ENCODE measurements around the gene BEND3.
"Not testable (repeated sequence)": the region's sequence is repeated elsewhere in the genome, so short reads cannot be mapped to it uniquely, and the experiment has no call there.

BEND3 gene

DNA sequence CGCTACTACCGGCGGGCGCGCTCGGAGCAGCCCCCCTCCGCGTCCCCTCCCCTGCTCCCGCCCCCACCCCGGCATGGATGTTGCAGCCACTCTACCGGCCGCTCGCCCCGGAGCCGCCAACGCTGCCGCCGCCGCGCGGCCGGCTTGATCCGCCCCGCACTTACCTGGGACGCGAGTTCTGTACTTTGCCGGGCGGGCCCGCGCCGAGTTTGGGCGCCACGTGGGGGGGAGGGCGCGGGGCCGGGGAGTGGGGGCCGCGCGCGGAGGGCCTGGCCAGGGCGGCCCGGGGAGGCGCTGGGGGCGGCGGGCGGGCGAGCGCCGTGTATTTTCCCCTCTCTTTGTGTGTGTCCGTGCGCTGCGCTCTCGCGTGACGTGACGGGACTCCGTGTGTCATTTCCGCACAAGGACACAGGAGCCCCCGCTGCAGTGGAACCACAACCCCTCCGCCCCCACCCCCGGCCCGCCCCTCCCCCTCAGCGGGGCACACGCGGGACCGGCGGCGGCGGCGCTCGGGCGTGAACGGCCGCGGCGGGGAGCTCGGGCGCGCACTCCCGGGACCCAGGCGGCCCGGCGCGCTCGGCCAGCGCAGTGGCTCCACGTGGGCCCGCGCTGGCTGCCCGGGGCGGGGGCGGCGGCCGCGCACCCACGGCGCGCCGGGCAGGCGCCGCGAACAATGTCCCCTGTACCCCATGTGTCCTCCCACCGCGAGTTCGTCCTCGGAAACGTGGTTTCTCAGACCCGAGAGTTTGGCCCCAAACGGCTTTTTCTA is at the start of gene BEND3:
Gene BEND3 (minus strand): TSS at position 590 of the 769 bp plus-strand sequence. CDS start 16,230 bp downstream, outside the sequence.
- FAIRE-seq (no peak), DNase-seq (ENCODE audit: insufficient read length, low spot score) (no peak)
- no peak for TF ChIP-seq POLR2A (IDR thresholded peaks at IDR 0.05; ENCODE audit: low read depth, low read length)

DNA sequence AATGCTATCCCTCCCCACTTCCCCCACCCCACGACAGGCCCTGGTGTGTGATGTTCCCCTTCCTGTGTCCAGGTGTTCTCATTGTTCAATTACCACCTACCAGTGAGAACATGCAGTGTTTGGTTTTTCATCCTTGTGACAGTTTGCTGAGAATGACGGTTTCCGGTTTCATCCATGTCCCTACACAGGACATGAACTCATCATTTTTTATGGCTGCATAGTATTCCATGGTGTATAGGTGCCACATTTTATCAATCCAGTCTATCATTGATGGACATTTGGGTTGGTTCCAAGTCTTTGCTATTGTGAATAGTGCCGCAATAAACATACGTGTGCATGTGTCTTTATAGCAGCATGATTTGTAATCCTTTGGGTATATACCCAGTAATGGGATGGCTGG is 49.0 kb upstream of the BEND3 start:
- FAIRE-seq; DNase-seq (ENCODE audit: insufficient read length, low spot score): not testable (repeated sequence)

DNA sequence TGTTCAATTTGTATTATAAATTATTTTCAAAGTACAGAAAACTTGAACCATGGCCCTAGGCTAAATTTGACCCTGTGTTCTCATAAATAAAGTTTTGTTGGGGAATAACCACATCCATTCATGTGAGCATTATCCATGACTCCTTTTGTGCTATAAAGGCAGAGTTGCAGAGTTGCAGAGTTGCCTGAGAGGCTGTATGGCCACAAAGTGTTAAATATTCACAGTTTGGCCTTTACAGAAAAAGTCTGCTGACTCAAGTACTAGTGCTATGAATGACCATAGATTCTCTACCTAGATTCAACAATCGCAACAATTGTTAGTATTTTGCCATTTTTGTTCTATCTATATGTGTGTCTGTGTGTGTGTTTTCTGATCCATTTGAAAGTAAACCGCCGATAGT is 46.2 kb upstream of the BEND3 start:
- no peak for FAIRE-seq
- TF ChIP-seq POLR2A (IDR thresholded peaks at IDR 0.05; ENCODE audit: low read depth, low read length) = no peak
- DNase-seq (ENCODE audit: insufficient read length, low spot score) = no peak

DNA sequence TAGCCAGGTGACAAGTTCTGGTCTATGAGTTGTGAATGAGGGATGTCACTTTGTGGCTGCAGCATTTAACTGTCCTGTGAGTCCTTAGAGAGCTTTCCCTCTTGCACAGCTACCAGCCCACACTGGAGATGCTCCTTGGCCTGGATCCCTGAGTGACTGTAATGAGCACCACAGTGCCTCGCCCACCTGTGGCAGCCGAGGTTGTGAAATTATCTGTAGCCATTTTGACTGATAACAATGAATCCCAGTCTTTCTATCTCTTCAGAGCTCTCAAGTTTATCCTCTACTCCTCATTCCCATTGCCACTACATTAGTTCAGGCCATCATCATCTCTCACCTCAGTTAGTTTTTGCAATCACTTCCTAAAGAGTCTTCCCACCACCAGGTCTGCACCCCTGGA is 41.3 kb upstream of the BEND3 start:
- DNase-seq (ENCODE audit: insufficient read length, low spot score) (no peak), FAIRE-seq (no peak)
- TF ChIP-seq POLR2A (IDR thresholded peaks at IDR 0.05; ENCODE audit: low read depth, low read length) = no peak

DNA sequence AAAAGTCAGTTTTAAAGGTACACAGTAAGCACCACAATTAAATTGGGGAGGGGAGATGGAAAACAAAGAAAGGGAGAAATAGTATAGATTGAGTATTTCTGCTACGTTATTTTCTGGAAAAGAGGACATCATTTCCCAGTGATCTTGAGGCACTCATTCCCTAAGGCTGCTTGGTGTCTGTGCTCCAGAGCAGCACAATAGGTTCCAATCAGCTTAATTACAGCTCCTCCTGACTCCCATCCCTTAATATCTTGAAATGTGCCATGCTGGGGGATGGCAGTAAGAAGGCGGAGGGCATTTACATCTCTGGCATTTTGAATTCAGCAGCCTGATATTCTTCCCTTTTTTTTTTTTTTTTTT is 39.5 kb upstream of the BEND3 start:
- DNase-seq (ENCODE audit: insufficient read length, low spot score) = no peak
- FAIRE-seq = no peak
- TF ChIP-seq POLR2A (IDR thresholded peaks at IDR 0.05; ENCODE audit: low read depth, low read length) = no peak

DNA sequence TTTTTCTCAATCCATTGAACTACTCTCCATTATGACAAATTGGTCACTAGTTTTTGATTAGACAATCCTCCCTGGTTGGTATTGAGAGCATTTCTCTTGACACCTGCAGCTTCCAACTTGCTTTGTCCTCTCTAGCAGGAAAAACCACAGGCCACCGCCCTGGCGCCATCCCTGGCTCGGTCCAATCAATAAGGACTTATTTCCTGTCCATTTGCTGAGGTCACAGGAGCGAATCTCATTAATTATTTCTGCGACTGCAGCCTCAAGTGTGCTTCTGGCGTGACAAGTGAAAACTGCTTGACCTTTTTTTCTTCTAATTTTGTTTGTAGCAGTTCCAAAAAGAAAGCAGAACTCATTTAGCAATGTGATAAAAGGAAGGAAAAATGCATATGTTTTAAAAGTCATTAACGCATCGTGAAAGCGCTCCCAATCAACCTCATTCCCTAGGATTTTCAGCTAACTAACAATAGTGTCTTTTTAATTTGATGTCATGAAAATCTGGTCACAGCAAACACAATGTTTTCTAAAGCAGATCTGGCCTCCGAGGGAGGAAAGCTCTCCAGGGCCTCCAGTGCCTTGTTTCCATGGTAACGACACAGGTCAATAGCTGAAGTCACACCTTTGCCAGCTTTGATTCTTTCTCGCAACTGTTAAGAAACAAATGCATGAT is 39.0 kb upstream of the BEND3 start:
- no peak for FAIRE-seq

DNA sequence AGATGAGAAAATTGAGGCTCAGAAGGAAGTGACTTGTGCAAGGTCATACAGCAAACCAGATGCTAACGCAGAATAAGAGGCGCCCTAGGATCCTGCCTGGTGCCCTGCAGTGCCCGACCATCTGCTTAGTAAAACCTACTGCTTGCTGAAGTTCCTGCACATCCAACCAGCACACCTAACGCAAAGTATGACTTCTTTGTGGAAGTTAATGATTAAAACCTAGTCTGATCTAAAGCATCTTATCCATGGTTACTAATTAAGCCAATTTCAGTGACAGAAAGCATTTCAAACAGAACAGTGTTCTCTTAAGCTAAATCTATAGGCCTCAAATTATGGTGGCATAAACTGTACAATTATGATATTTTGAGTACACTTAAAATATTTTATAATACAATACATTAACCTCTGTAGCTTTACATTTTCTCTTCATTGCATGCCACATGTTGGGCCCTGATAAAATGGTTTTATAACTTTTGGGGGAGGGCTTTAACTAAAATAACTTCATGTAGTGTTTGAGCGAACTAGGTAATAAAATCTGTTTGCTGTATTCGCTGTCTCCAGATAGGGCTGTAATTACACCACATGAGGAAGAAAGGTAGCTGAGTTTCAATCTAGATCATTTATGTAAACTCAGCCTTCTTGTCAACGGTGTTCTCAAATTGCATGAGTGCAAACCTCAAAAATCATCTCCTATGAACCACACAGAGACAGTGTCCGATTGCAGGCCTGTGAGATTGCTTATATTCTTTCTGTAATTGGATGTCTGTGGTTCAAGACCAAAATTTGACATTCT is 37.5 kb upstream of the BEND3 start:
- TF ChIP-seq POLR2A (IDR thresholded peaks at IDR 0.05; ENCODE audit: low read depth, low read length) = no peak
- FAIRE-seq (no peak), DNase-seq (ENCODE audit: insufficient read length, low spot score) (no peak)

More for the DNA sequence above, 39.0 kb upstream of the BEND3 start:
- no peak for DNase-seq (ENCODE audit: insufficient read length, low spot score)
- no peak for TF ChIP-seq POLR2A (IDR thresholded peaks at IDR 0.05; ENCODE audit: low read depth, low read length)

DNA sequence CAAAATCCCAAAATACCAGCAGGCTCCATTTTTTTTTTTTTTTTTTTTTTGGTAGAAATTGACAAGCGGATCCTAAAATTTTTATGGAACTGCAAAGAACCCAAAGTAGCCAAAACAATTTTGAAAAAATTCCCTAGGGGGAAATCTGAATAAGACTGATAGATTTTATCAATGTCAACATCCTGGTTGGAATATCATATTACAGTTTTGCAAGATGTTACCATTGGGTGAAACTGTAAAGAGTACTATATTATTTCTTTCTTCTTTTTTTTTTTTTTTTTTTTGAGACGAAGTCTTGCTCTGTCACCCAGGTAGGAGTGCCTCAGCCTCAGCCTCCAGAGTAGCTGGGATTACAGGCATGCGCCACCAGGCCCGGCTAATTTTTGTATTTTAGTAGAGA is 29.4 kb upstream of the BEND3 start:
- no peak for TF ChIP-seq POLR2A (IDR thresholded peaks at IDR 0.05; ENCODE audit: low read depth, low read length)
- FAIRE-seq = no peak
- DNase-seq (ENCODE audit: insufficient read length, low spot score) = no peak

DNA sequence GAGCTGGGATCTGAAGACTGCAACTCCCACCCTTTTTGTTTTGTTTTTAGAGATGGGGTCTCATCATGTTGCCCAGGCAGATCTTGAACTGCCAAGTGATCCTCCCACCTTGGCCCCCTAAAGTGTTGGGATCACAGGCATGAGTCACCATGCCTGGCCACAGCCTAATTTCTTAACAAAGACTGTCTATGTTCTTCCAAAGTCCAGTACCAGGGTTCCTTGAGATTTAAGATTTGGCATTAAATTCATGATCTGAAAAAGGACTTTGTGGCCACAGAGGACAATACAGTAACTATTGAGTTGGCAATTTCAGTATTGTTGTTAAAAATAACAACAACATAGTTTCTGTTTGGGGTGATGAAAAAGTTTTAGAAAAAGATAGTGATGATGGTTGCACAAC is 28.7 kb upstream of the BEND3 start:
- TF ChIP-seq POLR2A (IDR thresholded peaks at IDR 0.05; ENCODE audit: low read depth, low read length) = no peak
- no peak for FAIRE-seq
- DNase-seq (ENCODE audit: insufficient read length, low spot score) = no peak

DNA sequence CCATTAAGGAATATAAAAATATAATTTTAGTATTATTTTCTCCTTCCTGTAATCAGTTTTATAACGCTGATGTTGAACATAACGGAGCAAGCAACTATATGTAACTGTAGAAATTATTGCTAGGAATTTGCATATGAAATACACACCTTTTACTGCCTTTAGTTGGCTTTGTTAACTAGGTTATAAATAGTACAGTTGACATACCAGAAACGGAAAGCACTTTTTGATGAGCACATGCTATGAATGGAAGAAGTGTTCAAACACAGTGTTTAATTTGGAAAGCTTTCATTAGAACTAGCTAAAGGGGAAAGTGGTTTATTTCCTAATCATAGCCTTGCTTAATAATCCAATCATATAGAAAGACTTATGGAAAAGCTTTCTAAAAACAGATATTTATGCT is 25.3 kb upstream of the BEND3 start:
- FAIRE-seq (no peak), DNase-seq (ENCODE audit: insufficient read length, low spot score) (no peak)

DNA sequence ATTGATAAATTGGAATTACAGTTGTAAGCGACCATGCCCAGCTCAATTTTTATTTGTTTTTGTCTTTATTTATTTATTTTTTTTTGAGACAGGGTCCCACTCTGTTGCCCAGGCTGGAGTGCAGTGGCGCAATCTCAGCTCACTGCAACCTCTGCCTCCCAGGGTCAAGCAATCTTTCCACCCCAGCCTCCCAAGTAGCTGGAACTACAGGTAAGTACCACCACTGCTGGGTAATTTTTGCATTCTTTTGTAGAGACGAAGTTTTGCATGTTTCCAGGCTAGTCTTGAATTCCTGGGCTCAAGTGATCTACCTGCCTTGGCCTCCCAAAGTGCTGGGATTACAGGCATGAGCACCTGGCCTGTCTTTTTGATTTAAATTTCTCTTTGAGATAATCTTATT is 21.0 kb upstream of the BEND3 start:
- not testable (repeated sequence) for FAIRE-seq; DNase-seq (ENCODE audit: insufficient read length, low spot score)

More for the DNA sequence above, 25.3 kb upstream of the BEND3 start:
- no peak for TF ChIP-seq POLR2A (IDR thresholded peaks at IDR 0.05; ENCODE audit: low read depth, low read length)

DNA sequence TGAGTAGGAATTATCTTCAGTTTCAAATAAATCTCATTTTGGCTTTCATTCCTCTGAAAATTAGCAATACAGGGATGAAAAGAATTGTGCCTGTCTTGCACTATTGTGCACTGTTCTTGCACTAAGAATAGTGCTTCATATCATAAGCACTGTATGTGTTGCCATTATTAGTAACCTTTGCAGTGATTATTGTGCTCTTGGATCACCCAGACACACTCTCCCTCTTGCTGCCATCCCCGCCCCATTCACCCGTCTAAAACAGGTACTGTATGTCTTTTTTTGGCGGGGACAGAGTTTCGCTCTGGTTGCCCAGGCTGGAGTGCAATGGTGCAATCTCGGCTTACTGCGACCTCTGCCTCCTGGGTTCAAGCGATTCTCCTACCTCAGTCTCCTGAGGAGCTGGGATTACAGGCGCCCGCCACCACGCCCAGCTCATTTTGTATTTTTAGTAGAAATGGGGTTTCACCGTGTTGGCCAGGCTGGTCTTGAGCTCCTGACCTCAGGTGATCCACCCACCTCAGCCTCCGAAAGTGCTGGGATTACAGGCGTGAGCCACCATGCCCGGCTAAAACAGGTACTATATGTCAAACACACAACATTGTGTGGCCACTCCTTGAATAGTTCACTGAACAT is 19.8 kb upstream of the BEND3 start:
- DNase-seq (ENCODE audit: insufficient read length, low spot score); FAIRE-seq: not testable (repeated sequence)

DNA sequence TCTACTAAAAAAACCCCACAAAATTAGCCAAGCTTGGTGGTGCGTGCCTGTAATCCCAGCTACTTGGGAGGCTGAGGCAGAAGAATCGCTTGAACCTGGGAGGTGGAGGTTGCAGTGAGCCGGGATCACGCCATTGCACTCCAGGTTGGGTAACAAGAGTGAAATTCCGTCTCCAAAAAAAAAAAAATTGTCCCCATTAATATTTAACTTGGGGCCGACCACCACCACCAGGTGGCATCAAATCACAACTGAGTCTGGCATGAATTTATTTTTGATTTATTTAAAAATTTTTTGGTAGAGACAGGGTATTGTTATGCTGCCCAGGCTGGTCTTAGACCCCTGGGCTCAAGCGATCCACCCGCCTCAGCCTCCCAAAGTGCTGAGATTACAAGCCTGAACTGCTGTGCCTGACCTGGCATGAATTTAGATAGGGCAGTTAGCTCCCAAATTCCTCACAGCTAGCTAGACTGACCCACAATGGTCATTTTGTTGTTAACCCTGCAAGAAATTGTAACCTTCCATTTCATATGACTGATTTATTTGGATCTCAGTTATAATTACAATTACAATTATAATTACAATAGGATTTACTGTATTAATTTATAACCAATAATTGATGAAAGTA is 17.1 kb upstream of the BEND3 start:
- FAIRE-seq (no peak), DNase-seq (ENCODE audit: insufficient read length, low spot score) (no peak)
- TF ChIP-seq POLR2A (IDR thresholded peaks at IDR 0.05; ENCODE audit: low read depth, low read length) = no peak

Measured in H54 (cell line).